ENCODE results near the gene PRKCZ. TPM values are rescaled to one million over a fixed set of nuclear protein-coding genes. Genes with fewer than 3 reads are reported as not detected.

Gene PRKCZ
- total RNA-seq = 10 to 100 TPM; 11.8 to 22.4 TPM

DNA sequence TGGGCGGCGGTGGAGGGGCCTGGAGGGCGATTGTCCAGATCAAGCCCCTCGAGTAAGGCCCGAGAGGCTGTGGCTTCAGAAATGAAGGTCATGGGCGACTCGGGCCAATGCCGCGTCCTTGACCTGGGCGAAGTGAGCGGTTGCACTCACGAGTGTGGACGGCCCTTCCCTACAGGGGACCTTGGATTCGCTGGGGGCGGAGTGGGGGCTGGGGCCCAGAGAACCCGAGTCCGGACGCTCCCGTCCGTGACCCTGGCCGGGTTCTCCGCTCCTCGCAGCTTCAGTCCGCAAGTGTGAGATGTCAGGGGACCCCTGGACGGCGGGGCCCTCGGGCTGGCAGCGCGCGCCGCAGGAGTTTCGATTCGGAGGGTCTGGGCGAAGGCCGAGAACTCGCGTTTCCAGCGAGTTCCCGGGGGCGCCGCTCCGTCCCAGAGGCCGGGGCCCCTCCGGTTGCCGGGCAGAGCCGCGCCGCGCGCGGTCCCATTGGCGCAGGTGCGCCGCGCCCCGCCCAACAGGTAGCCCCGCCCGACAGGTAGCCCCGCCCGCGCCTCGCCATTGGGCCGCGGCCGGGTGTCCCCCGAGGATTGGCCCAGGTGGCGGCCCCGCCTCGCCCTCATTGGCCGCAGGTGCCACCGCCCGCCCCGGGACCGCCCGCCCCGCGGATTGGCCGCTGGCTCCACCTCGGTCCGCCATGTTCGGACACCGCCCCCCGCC is at the start of gene PRKCZ:
PRKCZ (plus strand) TSS at position 694 of the 714 bp plus-strand sequence. CDS start 220 bp downstream, outside the sequence.
- Mint-ChIP-seq H3K27ac (peak within 1 kb of the TSS; percentile 33 to 65), H3K9me3 (no peaks in the 10 kb centered on the region), H3K36me3 (no peaks in the 10 kb centered on the region)
- DNase-seq (ENCODE audit: low spot score in 2 of 2) (peak; percentile 94 to 96), ATAC-seq (peak; percentile 94)

DNA sequence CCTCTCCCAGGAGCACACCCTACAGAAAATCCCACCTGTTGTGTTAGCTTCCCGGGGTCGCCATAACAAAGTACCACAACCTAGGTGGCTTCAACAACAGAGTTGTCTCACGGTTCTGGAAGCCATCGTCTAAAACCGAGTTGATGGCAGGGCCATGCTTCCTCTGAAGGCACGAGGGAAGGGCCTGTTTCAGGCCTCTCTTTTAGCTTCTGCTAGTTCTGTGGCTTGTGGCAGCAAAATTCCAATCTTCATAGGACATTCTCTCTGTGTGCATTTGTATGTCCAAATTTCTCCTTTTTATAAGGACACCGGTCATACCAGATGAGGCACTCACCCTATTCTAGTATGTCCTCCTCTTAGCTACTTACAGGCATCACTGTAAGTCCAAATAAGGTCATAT is 49.8 kb upstream of the PRKCZ start:
- ATAC-seq (no peak), DNase-seq (ENCODE audit: low spot score in 2 of 2) (no peak)
- Mint-ChIP-seq H3K9me3 (no peaks in the 10 kb centered on the region), H3K27ac (no peak overlapping the region), H3K36me3 (no peaks in the 10 kb centered on the region)

DNA sequence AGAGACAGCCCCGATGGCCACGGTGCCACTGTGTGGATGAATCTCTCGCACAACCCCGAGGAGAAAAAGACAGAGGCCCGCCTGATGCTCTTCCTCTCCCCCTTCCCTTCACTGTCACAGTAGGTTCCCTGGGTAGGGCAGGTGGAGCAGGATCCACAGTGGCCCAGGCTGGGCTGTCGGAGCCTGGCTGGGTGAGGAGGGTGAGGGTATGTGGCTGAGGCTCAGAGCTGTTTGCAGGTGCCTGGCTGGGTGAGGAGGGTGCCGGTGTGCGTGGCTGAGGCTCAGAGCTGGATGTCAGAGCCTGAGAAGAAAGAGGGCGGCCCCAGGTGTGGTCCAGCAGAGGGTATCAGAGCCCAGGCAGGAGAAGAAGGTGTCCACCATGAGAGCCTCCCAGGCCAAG is 49.4 kb upstream of the PRKCZ start:
- ATAC-seq = no peak
- no peaks in the 10 kb centered on the region for H3K36me3 Mint-ChIP-seq
- DNase-seq (ENCODE audit: low spot score in 2 of 2) = no peak
- no peaks in the 10 kb centered on the region for H3K9me3 Mint-ChIP-seq
- no peak overlapping the region for H3K27ac Mint-ChIP-seq

DNA sequence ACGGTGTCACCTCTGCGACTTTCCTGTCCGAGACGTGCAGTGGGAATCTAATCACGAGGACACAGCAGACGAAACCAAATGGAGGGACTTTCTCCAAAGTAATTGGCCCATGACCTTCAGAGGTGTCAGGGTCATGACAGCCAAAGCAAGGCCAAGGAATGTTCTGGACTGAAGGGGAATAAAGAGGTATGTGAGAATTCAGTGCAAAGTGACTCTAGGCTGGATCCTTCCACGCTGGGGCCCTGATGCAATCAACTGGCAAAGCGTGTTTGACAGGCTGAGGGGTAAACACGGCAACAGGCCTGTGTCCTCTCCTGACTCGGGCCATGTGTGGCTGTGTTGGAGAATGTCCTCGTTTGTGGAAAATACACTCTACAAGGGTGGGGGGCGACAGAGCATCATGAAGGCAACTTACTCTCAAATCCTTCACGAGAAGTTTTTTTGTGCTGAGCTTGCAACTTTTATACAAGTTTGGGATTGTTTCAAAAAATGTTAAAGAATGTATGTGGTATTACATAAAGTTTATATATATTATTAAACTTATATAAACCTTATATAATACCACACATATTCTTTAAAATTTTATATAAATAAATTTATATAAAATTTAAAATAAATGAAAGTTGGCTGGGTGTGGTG is 48.3 kb upstream of the PRKCZ start:
- Mint-ChIP-seq H3K36me3 (no peaks in the 10 kb centered on the region), H3K27ac (no peak overlapping the region), H3K9me3 (no peaks in the 10 kb centered on the region)
- ATAC-seq (no peak), DNase-seq (ENCODE audit: low spot score in 2 of 2) (no peak)

DNA sequence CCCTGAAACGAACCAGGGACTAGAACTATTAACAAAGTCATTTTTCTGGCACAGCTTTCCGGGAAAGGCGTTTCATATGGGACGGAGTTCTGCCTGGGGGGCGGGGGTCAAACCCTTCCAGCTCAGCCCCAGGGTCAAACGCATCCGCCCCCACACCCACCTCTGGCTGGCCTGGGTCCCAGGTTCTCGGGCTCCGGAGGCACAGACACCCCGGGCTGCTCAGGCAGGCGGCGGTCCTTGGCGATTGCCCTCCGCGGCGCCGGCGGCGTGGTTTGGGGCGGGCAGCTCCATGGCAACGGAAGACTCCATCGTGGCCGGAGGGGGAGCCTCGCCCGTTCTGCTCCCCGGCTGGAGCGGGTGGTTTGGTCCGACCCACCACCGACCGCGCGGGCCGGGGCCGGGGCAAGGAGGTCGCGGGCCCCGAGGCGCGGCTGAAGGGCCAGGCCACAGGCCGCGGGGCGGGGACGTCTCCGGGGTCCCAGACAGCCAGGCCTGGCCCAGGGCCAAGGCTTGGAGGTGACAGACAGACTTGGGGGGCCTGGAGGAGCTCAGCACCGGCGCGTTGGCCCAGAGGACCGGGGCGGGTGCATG is 46.6 kb upstream of the PRKCZ start, which contains the start of gene CFAP74:
CFAP74 (minus strand) TSS at position 246 of the 591 bp plus-strand sequence. CDS start 12,830 bp downstream, outside the sequence.
- peak in 1 of 2 donors; percentile 38 for DNase-seq (ENCODE audit: low spot score in 2 of 2)
- Mint-ChIP-seq H3K9me3 (no peaks in the 10 kb centered on the region), H3K27ac (no peak within 1 kb of the TSS), H3K36me3 (no peaks in the 10 kb centered on the region)
- peak in 1 of 2 donors; percentile 52 for ATAC-seq

DNA sequence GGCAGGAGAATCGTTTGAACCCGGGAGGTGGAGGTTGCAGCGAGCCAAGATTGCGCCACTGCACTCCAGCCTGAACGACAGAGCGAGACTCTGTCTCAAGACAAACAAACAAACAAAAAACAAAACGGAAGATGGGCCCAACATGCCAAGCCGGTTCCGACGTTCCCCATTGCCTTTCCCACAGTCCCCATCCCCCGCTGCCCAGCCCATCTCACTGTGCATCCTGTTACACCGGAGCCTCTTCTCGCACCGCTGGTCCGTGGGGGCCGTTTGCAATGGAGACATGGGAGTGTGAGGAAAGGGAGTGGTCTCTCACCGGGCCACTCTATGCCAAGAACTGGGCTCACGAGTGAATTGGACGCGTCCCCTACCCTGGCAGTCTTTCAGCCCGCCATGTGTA is 45.4 kb upstream of the PRKCZ start:
- ATAC-seq = no peak
- Mint-ChIP-seq H3K27ac (no peak overlapping the region), H3K9me3 (no peaks in the 10 kb centered on the region), H3K36me3 (no peaks in the 10 kb centered on the region)
- no peak for DNase-seq (ENCODE audit: low spot score in 2 of 2)

DNA sequence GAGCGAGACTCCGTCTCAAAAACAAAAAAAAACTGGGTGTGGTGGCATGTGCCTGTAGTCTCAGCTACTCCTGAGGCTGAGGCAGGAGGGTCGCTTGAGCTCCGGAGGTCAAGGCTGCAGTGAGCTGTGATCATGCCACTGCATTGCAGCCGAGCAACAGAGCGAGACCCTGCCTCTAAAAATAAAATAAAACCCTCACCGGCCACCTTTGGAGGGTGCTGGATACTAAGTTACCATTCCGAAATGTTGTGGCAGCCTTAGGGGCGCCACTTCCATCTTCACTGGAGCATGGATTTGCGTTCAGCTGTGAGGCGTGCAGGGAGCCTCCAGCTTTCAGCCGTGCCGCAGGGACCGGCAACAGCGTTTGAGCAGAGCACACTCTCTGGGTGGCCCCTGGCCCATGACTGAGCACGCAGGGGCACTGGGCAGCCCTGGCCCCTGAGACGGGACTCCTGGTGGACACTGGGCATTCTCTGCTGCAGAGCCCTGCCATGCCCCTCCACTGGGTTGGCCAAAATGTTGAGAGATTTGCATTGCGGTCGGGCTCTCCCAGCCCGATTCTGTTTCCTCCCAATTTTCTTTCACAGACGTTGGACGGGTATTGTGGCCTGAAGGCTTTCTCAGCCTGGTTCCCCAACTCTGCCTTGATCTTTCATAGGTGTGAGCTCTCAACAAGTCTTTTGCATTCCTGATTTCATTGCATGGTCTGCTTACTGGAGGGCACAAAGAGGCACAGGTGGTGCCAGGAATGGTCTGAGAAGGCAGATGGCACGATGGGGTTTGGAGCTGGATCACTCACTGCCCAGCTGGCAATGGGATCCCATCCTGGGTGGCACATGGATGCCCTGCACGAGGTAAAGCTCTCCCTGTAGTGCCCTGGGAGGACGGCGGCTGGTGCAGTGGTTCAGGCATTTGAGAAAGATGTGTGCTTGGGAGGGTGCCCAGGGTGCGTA is 40.8 kb upstream of the PRKCZ start:
- Mint-ChIP-seq H3K9me3 (no peaks in the 10 kb centered on the region), H3K27ac (no peak overlapping the region)
- no peak for ATAC-seq

DNA sequence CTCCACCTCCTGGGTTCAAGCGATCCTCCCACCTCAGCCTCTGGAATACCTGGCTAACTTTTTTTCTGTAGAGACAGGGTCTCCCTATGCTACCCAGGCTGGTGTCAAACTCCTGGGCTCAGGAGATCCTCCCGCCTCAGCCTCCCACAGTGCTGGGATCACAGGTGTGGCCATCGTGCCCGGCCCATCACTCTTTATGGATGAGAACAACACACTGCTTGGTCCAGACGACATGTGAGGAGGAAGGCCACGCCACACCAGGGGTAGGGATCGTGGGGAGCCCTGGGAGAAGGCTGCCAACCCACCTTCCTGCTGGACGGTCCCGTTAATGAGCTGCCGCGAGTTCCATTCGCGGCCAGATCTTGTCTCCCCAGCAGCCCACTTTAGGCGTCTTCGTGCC is 36.0 kb upstream of the PRKCZ start:
- DNase-seq (ENCODE audit: low spot score in 2 of 2) (no peak), ATAC-seq (no peak)
- no peak overlapping the region for H3K27ac Mint-ChIP-seq
- H3K9me3 Mint-ChIP-seq = no peaks in the 10 kb centered on the region
- peaks cover 0 to 6% of the 10 kb centered on the region in 2 donors for H3K36me3 Mint-ChIP-seq

More for the DNA sequence above, 40.8 kb upstream of the PRKCZ start:
- no peak for DNase-seq (ENCODE audit: low spot score in 2 of 2)
- H3K36me3 Mint-ChIP-seq = no peaks in the 10 kb centered on the region

DNA sequence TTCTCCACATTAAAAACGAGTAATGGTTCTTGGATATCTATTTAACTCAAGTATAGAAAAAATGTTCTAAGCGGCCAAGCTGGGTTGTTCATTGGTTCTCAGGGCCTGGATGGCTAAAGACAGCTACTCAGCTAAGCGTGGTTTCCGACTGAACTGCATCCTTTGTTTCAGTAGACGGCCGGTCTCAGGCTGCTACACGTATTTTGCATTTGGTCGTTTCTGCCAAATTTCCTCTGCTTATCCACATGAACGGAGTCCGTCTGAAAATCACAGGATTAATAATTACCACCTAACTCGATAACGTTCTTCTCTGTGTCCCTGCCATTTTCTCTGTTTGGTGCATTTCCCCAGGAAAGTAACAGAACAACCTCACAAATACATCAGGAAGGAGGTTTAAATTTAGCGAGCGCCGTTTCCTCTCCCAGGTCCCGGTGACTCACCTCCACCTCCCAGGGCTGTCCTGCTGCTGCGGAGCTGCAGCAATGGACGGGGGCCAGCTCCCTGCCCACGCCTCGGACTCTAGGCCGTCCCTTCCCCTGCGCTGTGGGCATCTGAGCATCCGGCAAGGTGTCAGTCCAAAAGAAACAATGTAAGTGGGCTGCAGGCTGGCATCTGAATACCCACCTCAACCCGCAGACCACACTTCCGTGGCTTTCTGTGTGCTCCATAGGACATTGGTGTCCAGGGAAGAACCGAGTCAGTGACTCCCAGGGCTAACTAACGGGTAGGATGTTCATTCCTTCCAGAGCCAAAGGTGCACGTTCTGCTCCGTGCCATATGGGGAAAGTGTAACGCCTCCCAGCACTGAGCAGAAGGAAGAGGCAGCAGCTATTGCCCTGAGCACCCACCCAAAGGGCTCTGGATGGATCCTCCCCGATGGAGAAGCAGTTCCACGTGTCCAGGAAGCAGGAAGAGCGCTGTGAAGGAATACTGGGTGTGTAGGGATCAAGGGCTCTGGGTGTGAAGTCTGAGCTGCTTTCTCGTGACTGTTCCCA is 35.2 kb upstream of the PRKCZ start:
- Mint-ChIP-seq H3K27ac (no peak overlapping the region), H3K9me3 (no peaks in the 10 kb centered on the region), H3K36me3 (peaks cover 0 to 6% of the 10 kb centered on the region in 2 donors)
- DNase-seq (ENCODE audit: low spot score in 2 of 2) (no peak), ATAC-seq (no peak)

DNA sequence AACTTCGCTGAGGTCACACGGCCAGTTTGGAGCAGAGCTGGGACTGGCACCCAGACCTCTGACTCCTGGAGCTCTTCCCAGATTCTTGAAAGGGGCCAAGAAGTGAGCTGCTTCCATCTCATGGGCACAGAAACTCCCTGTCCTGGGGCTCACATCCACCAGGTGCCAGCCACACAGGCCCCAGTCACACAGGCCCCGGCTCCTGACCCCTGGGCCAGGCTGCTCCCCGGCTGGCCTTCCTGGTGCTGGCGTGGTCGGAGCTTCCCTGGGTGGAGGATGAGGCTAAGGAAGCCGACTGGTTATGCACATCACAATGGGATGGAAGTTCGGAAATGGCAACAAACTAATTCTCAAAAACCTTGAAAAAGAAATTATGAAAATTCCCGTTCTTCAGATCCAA is 34.1 kb upstream of the PRKCZ start:
- peaks cover 0 to 6% of the 10 kb centered on the region in 2 donors for H3K36me3 Mint-ChIP-seq
- ATAC-seq (no peak), DNase-seq (ENCODE audit: low spot score in 2 of 2) (no peak)

DNA sequence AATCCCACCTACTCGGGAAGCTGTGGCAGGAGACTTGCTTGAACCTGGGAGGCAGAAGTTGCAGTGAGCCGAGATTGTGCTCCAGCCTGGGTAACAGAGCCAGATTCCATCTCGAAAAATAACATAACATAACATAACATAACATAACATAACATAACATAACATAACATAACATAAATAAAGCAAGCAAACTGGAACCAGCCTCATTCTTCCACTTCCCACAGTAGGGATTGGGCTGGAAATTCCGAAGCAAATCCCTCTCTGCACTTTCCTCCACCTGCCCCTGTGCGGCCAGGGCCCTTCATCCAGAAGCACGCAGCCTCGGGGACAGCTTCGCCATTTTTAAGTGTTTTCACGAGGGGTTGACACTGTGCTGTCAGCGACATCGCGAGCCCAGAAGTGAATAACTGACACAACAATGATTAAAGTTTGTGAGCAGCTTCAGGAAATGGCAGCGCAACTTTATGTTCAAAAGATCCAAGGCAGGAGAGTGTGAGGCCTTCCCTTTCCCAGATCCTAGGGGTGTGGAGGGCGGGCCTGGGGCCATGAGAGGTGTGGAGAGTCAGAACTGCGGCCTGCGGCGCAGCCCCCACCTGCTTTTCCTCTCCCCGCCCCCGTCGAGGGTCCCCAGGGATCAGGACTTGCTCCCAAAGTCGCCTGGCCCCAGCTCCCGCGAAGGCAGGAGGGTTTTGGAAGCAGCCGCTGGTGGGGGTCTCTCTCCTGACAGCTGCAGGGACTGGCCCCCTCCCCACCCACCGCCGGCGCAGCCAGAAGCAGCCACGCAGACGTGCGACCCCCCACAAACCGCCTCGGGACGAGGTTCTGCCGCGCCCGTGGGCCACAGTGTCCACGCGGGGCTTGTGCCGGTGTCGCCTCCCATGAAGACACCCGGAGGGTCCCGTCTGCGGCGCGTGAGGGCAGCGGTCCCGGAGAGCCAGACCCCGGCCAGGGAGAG is 31.7 kb upstream of the PRKCZ start:
- no peak for ATAC-seq
- no peak overlapping the region for H3K27ac Mint-ChIP-seq
- no peaks in the 10 kb centered on the region for H3K9me3 Mint-ChIP-seq
- H3K36me3 Mint-ChIP-seq = peaks cover 0 to 6% of the 10 kb centered on the region in 2 donors
- DNase-seq (ENCODE audit: low spot score in 2 of 2) = no peak

More for the DNA sequence above, 34.1 kb upstream of the PRKCZ start:
- no peak overlapping the region for H3K27ac Mint-ChIP-seq
- no peaks in the 10 kb centered on the region for H3K9me3 Mint-ChIP-seq

DNA sequence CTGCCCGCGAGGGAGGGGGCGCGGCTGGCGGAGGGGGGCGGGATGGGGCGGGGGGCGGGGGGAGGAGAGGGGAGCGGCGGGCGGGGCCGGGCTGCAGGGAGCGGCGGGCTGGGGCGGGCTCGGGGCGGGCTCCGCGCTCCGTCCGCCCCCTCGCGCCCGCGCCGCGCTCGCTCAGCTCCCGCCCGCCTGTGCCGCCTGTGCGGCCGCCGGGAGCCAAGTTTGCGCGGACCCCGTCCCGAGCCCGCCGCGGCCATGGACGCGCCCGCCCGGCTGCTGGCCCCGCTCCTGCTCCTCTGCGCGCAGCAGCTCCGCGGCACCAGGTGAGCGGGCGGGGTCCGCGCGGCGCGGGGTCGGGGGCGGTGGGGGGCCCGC is 31.1 kb upstream of the PRKCZ start, which contains the start of gene GABRD:
GABRD (plus strand) TSS at position 174 of the 372 bp plus-strand sequence; CDS start at position 253, 79 bp downstream.
- DNase-seq (ENCODE audit: low spot score in 2 of 2) (peak in 1 of 2 donors; percentile 25), ATAC-seq (peak; percentile 7 to 77)
- Mint-ChIP-seq H3K36me3 (peaks cover 0 to 6% of the 10 kb centered on the region in 2 donors), H3K9me3 (no peaks in the 10 kb centered on the region), H3K27ac (no peak within 1 kb of the TSS)

DNA sequence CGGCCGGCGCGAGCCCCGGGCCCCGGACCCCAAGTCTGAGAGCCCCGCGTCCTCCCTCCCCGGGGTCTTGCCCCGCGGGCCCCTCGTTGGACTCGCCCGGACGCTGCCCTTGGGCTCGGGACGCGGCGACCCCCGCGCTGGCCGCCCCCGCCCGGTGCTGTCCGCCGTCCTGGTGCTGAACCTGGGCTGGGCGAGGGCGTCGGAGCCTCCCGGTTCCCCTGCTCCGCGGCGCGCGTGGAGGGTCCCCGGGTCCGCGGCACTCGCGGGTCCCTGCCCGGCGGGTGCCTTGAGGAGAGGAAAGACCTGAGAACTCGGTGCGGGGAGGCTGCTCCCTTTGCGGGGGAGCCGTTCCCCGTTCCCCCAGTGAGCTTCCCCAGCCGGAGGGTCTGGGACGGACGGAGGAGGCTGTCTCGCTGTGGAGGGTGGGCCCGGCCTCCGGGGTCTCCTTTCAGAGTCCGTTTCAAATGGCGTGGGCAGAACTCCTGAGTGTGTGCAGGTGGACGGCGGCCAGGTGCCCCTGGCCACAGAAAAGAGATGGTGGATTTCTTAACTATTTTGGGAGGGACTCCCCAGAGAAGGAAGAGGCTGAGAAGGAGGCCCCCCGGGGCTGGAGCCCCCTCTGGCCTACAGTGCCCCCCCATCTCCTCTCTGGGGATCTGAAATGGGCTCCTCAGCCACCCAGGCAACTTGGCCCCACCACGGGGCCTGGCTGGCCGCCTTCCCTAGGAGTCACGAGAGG is 30.5 kb upstream of the PRKCZ start:
- Mint-ChIP-seq H3K9me3 (no peaks in the 10 kb centered on the region), H3K27ac (no peak overlapping the region), H3K36me3 (peaks cover 0 to 6% of the 10 kb centered on the region in 2 donors)
- ATAC-seq = peak in 1 of 2 donors; percentile 38
- no peak for DNase-seq (ENCODE audit: low spot score in 2 of 2)

DNA sequence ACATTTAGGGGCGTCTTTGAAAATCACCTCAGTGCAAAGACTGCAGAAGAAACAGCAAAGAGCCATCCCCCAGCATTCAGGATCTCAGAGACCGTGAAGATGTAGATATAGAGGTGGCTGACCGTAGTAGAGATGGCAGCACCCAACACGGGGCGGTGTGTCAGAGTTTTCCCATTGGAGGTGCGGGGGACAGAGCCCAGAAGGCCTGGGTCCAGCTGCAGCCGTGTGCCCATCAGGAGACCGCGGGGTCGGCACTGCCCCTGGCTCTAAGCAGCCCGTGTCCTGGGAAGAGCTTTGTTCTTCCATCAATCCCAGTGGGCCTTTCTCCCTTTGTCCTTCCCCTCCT is 29.9 kb upstream of the PRKCZ start:
- H3K36me3 Mint-ChIP-seq = peaks cover 0 to 6% of the 10 kb centered on the region in 2 donors
- H3K9me3 Mint-ChIP-seq = no peaks in the 10 kb centered on the region
- no peak for DNase-seq (ENCODE audit: low spot score in 2 of 2)
- ATAC-seq = no peak
- no peak overlapping the region for H3K27ac Mint-ChIP-seq
